NCI-H345 treated with DMSO at 0.1 percent for 48 hours (cell line): ENCODE results near the gene FECH.
"Not testable (repeated sequence)": the region's sequence is repeated elsewhere in the genome, so short reads cannot be mapped to it uniquely, and the experiment has no call there.

Experiments used
- DNase-seq: peaks from one replicate; lab custom pipeline; 2025; ENCODE audit not compliant: unreplicated experiment; lab: John Stamatoyannopoulos, UW

FECH gene

GRCh38 chr18:57586251-57587049 lies at the start of gene FECH:
FECH (minus strand) TSS chr18:57586702; CDS start chr18:57586620, 82 bp downstream.
- DNase-seq, result peak; percentile 18

GRCh38 chr18:57635003-57635822 lies 48.7 kb upstream of the FECH start:
- no peak for DNase-seq

- no peak for DNase-seq
Observed at GRCh38 chr18:57631697-57632096, 45.2 kb upstream of the FECH start.

GRCh38 chr18:57630754-57631595 lies 44.5 kb upstream of the FECH start:
- DNase-seq, result no peak

- DNase-seq, result peak; percentile 86
Observed at GRCh38 chr18:57630002-57630753, 43.7 kb upstream of the FECH start.

- no peak for DNase-seq
Observed at GRCh38 chr18:57629422-57629821, 42.9 kb upstream of the FECH start.

GRCh38 chr18:57627488-57627887 lies 41.0 kb upstream of the FECH start:
- DNase-seq, result no peak

- no peak for DNase-seq
Observed at GRCh38 chr18:57624988-57625387, 38.5 kb upstream of the FECH start.

- DNase-seq, result no peak
Observed at GRCh38 chr18:57621246-57621604, 34.7 kb upstream of the FECH start.

- DNase-seq, result no peak
Observed at GRCh38 chr18:57619876-57620275, 33.4 kb upstream of the FECH start.

- DNase-seq, result no peak
Observed at GRCh38 chr18:57618910-57619309, 32.4 kb upstream of the FECH start.

GRCh38 chr18:57603871-57604270 lies 17.4 kb upstream of the FECH start:
- DNase-seq, result no peak

GRCh38 chr18:57595347-57595746 lies 8.8 kb upstream of the FECH start:
- no peak for DNase-seq

- not testable (repeated sequence) for DNase-seq
Observed at GRCh38 chr18:57592716-57593115, 6.2 kb upstream of the FECH start.

- no peak for DNase-seq
Observed at GRCh38 chr18:57589161-57589560, 2.7 kb upstream of the FECH start.

GRCh38 chr18:57587098-57587661 lies 678 bp upstream of the FECH start:
- no peak for DNase-seq

- no peak for DNase-seq
Observed at GRCh38 chr18:57585855-57586250, 649 bp downstream of the FECH start.

- DNase-seq, result no peak
Observed at GRCh38 chr18:57585421-57585820, 1.1 kb downstream of the FECH start.

- DNase-seq, result no peak
Observed at GRCh38 chr18:57584444-57584843, 2.1 kb downstream of the FECH start.

- DNase-seq, result no peak
Observed at GRCh38 chr18:57583297-57583835, 3.1 kb downstream of the FECH start.
